ENCODE measurements around the gene LRP1B.

Gene LRP1B

GRCh38 chr2:140187086-140187485 is 1943.7 kb downstream of the LRP1B start:
- no peak overlapping the region for H3K4me3 ChIP-seq (ENCODE audit: low read depth, low read length)
- DNase-seq (ENCODE audit: low read depth), result no peak

- DNase-seq (ENCODE audit: low read depth), result peak; percentile 29
- H3K4me3 ChIP-seq (ENCODE audit: low read depth, low read length), result no peak overlapping the region
Observed at GRCh38 chr2:140186313-140186712, 1944.5 kb downstream of the LRP1B start.

DNA sequence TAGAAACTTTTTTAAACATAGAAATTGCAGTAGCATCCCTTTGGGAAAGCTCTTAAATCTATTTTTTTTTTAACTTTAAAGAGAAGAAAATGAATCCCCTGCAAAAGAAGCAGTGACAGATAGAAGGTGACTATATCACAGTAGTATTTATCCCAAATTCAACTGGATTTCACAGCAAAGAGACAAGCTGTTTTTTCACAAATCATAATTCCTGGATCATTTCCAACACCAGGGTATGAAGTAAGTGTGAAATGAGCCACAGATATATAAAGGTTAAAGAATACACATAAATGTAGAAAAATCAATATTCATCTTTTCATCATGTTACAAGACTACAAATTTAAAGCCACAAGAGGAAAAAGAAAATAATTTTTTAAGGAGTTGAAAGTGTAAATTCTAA is 1945.7 kb downstream of the LRP1B start:
- no peak overlapping the region for H3K4me3 ChIP-seq (ENCODE audit: low read depth, low read length)
- DNase-seq (ENCODE audit: low read depth), result no peak

GRCh38 chr2:140183056-140183765 is 1947.6 kb downstream of the LRP1B start:
- H3K4me3 ChIP-seq (ENCODE audit: low read depth, low read length), result no peak overlapping the region
- no peak for DNase-seq (ENCODE audit: low read depth)
